HL-60 (cell line): ENCODE data around the gene ACAP1.

Source experiments
- GABPA ChIP-seq: IDR thresholded peaks from 2 replicates; pipeline ENCODE4 v1.6.1; 2012; ENCODE audit warnings: low read depth
- POLR2AphosphoS5 ChIP-seq: IDR thresholded peaks from 2 replicates; pipeline ENCODE4 v1.6.1; 2012; ENCODE audit warnings: low read depth
- SPI1 ChIP-seq: IDR thresholded peaks from 2 replicates; pipeline ENCODE4 v1.6.1; 2012; ENCODE audit warnings: low read depth, mild to moderate bottlenecking, borderline replicate concordance
- TF ChIP-seq, protein P1 (sequence below): IDR thresholded peaks from one replicate; pipeline ENCODE4 v1.5.1; 2011; ENCODE audit warnings: low read length, control low read depth, inconsistent platforms; ENCODE audit not compliant: insufficient read depth
- TF ChIP-seq, protein P2 (sequence below): IDR thresholded peaks from 2 replicates; pipeline ENCODE4 v1.6.1; 2012; ENCODE audit warnings: low read depth; ENCODE audit not compliant: insufficient replicate concordance

DNA sequence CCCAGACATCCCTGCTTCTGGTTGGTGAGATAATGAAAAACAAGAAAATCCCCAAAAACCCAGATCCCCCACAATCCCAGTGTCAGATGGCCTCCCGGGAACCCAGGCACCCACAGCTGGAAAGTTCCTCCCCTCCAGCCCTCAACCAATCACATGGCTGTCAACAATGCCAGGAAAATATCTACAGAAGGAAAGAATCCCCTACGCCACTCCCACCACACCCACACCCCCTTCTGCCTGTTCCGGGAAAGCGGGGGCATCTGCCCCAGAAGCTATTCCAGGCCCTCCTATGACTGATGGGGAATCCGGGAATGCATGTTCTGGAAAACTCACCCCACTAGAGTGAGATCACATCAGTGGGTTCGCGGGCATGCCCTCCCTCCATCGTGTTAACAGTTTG, 20.4 kb downstream of the ACAP1 start:
- TF ChIP-seq, protein P1, sequence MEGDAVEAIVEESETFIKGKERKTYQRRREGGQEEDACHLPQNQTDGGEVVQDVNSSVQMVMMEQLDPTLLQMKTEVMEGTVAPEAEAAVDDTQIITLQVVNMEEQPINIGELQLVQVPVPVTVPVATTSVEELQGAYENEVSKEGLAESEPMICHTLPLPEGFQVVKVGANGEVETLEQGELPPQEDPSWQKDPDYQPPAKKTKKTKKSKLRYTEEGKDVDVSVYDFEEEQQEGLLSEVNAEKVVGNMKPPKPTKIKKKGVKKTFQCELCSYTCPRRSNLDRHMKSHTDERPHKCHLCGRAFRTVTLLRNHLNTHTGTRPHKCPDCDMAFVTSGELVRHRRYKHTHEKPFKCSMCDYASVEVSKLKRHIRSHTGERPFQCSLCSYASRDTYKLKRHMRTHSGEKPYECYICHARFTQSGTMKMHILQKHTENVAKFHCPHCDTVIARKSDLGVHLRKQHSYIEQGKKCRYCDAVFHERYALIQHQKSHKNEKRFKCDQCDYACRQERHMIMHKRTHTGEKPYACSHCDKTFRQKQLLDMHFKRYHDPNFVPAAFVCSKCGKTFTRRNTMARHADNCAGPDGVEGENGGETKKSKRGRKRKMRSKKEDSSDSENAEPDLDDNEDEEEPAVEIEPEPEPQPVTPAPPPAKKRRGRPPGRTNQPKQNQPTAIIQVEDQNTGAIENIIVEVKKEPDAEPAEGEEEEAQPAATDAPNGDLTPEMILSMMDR = no peak
- TF ChIP-seq POLR2AphosphoS5 (no peak), SPI1 (no peak), GABPA (no peak)
- TF ChIP-seq, protein P2, sequence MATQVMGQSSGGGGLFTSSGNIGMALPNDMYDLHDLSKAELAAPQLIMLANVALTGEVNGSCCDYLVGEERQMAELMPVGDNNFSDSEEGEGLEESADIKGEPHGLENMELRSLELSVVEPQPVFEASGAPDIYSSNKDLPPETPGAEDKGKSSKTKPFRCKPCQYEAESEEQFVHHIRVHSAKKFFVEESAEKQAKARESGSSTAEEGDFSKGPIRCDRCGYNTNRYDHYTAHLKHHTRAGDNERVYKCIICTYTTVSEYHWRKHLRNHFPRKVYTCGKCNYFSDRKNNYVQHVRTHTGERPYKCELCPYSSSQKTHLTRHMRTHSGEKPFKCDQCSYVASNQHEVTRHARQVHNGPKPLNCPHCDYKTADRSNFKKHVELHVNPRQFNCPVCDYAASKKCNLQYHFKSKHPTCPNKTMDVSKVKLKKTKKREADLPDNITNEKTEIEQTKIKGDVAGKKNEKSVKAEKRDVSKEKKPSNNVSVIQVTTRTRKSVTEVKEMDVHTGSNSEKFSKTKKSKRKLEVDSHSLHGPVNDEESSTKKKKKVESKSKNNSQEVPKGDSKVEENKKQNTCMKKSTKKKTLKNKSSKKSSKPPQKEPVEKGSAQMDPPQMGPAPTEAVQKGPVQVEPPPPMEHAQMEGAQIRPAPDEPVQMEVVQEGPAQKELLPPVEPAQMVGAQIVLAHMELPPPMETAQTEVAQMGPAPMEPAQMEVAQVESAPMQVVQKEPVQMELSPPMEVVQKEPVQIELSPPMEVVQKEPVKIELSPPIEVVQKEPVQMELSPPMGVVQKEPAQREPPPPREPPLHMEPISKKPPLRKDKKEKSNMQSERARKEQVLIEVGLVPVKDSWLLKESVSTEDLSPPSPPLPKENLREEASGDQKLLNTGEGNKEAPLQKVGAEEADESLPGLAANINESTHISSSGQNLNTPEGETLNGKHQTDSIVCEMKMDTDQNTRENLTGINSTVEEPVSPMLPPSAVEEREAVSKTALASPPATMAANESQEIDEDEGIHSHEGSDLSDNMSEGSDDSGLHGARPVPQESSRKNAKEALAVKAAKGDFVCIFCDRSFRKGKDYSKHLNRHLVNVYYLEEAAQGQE = no peak
